HEK293 (cell line): ENCODE data around the gene DLX2.

Source experiments
- CTCF ChIA-PET: fragments of 350-600 bp; formaldehyde crosslinking; extraction: SDS; loops from one replicate; lab custom pipeline; 2021; ENCODE audit warnings: antibody characterized with exemption; lab: Yijun Ruan, JAX
- POLR2A ChIA-PET: fragments of 300-600 bp; formaldehyde crosslinking; extraction: SDS; loops from one replicate; lab custom pipeline; 2020; ENCODE audit warnings: antibody characterized with exemption, inconsistent platforms; lab: Yijun Ruan, JAX
- H3K27ac ChIP-seq: fragments of 200-500 bp; sonication (Bioruptor generic); 2 replicates; pipeline ENCODE4 v1.5.1; 2014; ENCODE audit warnings: low read depth, low read length, control low read depth, inconsistent platforms; ENCODE audit errors: extremely low read depth
- H3K36me3 ChIP-seq, 2 experiments: fragments of 200-500 bp in 1 of 2; sonication (Bioruptor generic) in 1 of 2; 1 replicate in 1 of 2; 2 replicates in 1 of 2; pipeline ENCODE4 v1.5.1; 2014 to 2017; ENCODE audit warnings: inconsistent platforms in 2 of 2, low read length in 2 of 2; ENCODE audit not compliant: control insufficient read depth in 2 of 2, insufficient read depth in 1 of 2
- H3K4me1 ChIP-seq: fragments of 200-500 bp; sonication (Bioruptor generic); 2 replicates; pipeline ENCODE4 v1.5.1; 2014; ENCODE audit warnings: mild to moderate bottlenecking, low read length, inconsistent platforms; ENCODE audit not compliant: control insufficient read depth, insufficient read depth
- H3K4me3 ChIP-seq: 2 replicates; pipeline ENCODE4 v1.5.1; 2011; ENCODE audit warnings: low read depth, mild to moderate bottlenecking, control low read depth, low read length, moderate library complexity
- H3K9me3 ChIP-seq: fragments of 200-500 bp; sonication (Bioruptor generic); 2 replicates; pipeline ENCODE4 v1.5.1; 2014; ENCODE audit warnings: low read depth, low read length, inconsistent platforms; ENCODE audit not compliant: control insufficient read depth, insufficient read depth
- EGR2 ChIP-seq: fragments of 450-650 bp; formaldehyde crosslinking; IDR thresholded peaks from 2 replicates; pipeline ENCODE4 v1.5.1; 2016; ENCODE audit warnings: low read depth, missing biosample characterization, missing genetic modification characterization
- FEZF1 ChIP-seq: fragments of 450-650 bp; formaldehyde crosslinking; IDR thresholded peaks from 2 replicates; pipeline ENCODE4 v1.5.1; 2016; ENCODE audit warnings: missing biosample characterization, missing genetic modification characterization
- MEIS1 ChIP-seq: sonication (generic); formaldehyde crosslinking; IDR thresholded peaks from 2 replicates; pipeline ENCODE4 v1.8.1; 2022; ENCODE audit warnings: missing genetic modification reagents, mild to moderate bottlenecking, borderline replicate concordance
- MYNN ChIP-seq: fragments of 450-650 bp; formaldehyde crosslinking; IDR thresholded peaks from 2 replicates; pipeline ENCODE4 v1.5.1; 2016; ENCODE audit warnings: missing biosample characterization, missing genetic modification characterization, borderline replicate concordance
- ZBTB17 ChIP-seq: fragments of 450-650 bp; formaldehyde crosslinking; IDR thresholded peaks from 2 replicates; pipeline ENCODE4 v1.5.1; 2016; ENCODE audit warnings: missing biosample characterization, missing genetic modification characterization
- ZBTB26 ChIP-seq: fragments of 450-650 bp; formaldehyde crosslinking; optimal IDR thresholded peaks from 2 replicates; pipeline ENCODE3; 2016; ENCODE audit warnings: missing biosample characterization, mild to moderate bottlenecking, missing genetic modification characterization
- ZBTB49 ChIP-seq: fragments of 450-650 bp; formaldehyde crosslinking; IDR thresholded peaks from 2 replicates; pipeline ENCODE4 v1.5.1; 2016; ENCODE audit warnings: missing biosample characterization, missing genetic modification characterization, low read depth
- ZFP41 ChIP-seq: fragments of 450-650 bp; formaldehyde crosslinking; IDR thresholded peaks from 2 replicates; pipeline ENCODE4 v1.5.1; 2016; ENCODE audit warnings: missing biosample characterization, missing genetic modification characterization, borderline replicate concordance
- ZNF138 ChIP-seq: fragments of 450-650 bp; formaldehyde crosslinking; IDR thresholded peaks from 2 replicates; pipeline ENCODE4 v1.5.1; 2016; ENCODE audit warnings: missing biosample characterization, missing genetic modification characterization, borderline replicate concordance
- ZNF140 ChIP-seq: fragments of 450-650 bp; formaldehyde crosslinking; IDR thresholded peaks from 2 replicates; pipeline ENCODE4 v1.5.1; 2016; ENCODE audit warnings: missing biosample characterization, missing genetic modification characterization
- ZNF211 ChIP-seq: fragments of 450-650 bp; formaldehyde crosslinking; IDR thresholded peaks from 2 replicates; pipeline ENCODE4 v1.5.1; 2016; ENCODE audit warnings: low read depth, missing biosample characterization, missing genetic modification characterization
- ZNF221 ChIP-seq: fragments of 450-650 bp; formaldehyde crosslinking; IDR thresholded peaks from 2 replicates; pipeline ENCODE4 v1.5.1; 2017; ENCODE audit warnings: missing biosample characterization, missing genetic modification characterization, borderline replicate concordance
- ZNF544 ChIP-seq: fragments of 450-650 bp; formaldehyde crosslinking; IDR thresholded peaks from 2 replicates; pipeline ENCODE4 v1.5.0; 2017; ENCODE audit warnings: missing biosample characterization, missing genetic modification characterization
- ZNF596 ChIP-seq: fragments of 450-650 bp; IDR thresholded peaks from 2 replicates; pipeline ENCODE4 v1.5.0; 2018; ENCODE audit warnings: missing biosample characterization, mild to moderate bottlenecking, missing genetic modification characterization, moderate library complexity
- ZNF791 ChIP-seq: fragments of 450-650 bp; formaldehyde crosslinking; IDR thresholded peaks from 2 replicates; pipeline ENCODE4 v1.5.1; 2016; ENCODE audit warnings: missing biosample characterization, missing genetic modification characterization
- ZNF843 ChIP-seq: fragments of 450-650 bp; formaldehyde crosslinking; IDR thresholded peaks from 2 replicates; pipeline ENCODE4 v1.5.1; 2016; ENCODE audit warnings: missing biosample characterization, missing genetic modification characterization
- ZSCAN23 ChIP-seq: fragments of 450-650 bp; formaldehyde crosslinking; IDR thresholded peaks from 2 replicates; pipeline ENCODE4 v1.5.1; 2016; ENCODE audit warnings: missing biosample characterization, missing genetic modification characterization
- TF ChIP-seq, protein P1 (sequence below): fragments of 450-650 bp; formaldehyde crosslinking; IDR thresholded peaks from 2 replicates; pipeline ENCODE4 v1.5.1; 2016; ENCODE audit warnings: missing biosample characterization, missing genetic modification characterization, borderline replicate concordance
- TF ChIP-seq, protein P2 (sequence below): fragments of 450-650 bp; formaldehyde crosslinking; IDR thresholded peaks from 2 replicates; pipeline ENCODE4; 2016; ENCODE audit warnings: missing biosample characterization, missing genetic modification characterization
- TF ChIP-seq, protein P3 (sequence below): fragments of 450-650 bp; formaldehyde crosslinking; IDR thresholded peaks from 2 replicates; pipeline ENCODE4 v1.5.1; 2017; ENCODE audit warnings: missing biosample characterization, missing genetic modification characterization

Gene DLX2

GRCh38 chr2:172073518-172073917 is 29.2 kb downstream of the DLX2 start:
- TF ChIP-seq, protein P1, sequence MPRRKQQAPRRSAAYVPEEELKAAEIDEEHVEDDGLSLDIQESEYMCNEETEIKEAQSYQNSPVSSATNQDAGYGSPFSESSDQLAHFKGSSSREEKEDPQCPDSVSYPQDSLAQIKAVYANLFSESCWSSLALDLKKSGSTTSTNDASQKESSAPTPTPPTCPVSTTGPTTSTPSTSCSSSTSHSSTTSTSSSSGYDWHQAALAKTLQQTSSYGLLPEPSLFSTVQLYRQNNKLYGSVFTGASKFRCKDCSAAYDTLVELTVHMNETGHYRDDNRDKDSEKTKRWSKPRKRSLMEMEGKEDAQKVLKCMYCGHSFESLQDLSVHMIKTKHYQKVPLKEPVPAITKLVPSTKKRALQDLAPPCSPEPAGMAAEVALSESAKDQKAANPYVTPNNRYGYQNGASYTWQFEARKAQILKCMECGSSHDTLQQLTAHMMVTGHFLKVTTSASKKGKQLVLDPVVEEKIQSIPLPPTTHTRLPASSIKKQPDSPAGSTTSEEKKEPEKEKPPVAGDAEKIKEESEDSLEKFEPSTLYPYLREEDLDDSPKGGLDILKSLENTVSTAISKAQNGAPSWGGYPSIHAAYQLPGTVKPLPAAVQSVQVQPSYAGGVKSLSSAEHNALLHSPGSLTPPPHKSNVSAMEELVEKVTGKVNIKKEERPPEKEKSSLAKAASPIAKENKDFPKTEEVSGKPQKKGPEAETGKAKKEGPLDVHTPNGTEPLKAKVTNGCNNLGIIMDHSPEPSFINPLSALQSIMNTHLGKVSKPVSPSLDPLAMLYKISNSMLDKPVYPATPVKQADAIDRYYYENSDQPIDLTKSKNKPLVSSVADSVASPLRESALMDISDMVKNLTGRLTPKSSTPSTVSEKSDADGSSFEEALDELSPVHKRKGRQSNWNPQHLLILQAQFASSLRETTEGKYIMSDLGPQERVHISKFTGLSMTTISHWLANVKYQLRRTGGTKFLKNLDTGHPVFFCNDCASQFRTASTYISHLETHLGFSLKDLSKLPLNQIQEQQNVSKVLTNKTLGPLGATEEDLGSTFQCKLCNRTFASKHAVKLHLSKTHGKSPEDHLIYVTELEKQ (tag by site-specific recombination): no peak
- no peak for TF ChIP-seq ZNF596 (tag by site-specific recombination)
- TF ChIP-seq ZNF140: no peak
- no peak for TF ChIP-seq ZSCAN23
- TF ChIP-seq ZFP41 (tag by site-specific recombination): no peak
- no peak for TF ChIP-seq ZNF544
- TF ChIP-seq EGR2 (tag by site-specific recombination): no peak
- no peak for TF ChIP-seq ZNF843 (tag by site-specific recombination)
- no peak for TF ChIP-seq ZNF138 (tag by site-specific recombination)
- no peak for TF ChIP-seq ZBTB49 (tag by site-specific recombination)
- TF ChIP-seq ZNF221 (tag by site-specific recombination): no peak
- TF ChIP-seq ZNF211 (tag by site-specific recombination): no peak
- no peak for TF ChIP-seq ZBTB17 (tag by site-specific recombination)
- no peak for TF ChIP-seq ZNF791 (tag by site-specific recombination)
- TF ChIP-seq MEIS1 (CRISPR knock-in tag): no peak
- TF ChIP-seq ZBTB26 (tag by site-specific recombination): no peak
- TF ChIP-seq, protein P2, sequence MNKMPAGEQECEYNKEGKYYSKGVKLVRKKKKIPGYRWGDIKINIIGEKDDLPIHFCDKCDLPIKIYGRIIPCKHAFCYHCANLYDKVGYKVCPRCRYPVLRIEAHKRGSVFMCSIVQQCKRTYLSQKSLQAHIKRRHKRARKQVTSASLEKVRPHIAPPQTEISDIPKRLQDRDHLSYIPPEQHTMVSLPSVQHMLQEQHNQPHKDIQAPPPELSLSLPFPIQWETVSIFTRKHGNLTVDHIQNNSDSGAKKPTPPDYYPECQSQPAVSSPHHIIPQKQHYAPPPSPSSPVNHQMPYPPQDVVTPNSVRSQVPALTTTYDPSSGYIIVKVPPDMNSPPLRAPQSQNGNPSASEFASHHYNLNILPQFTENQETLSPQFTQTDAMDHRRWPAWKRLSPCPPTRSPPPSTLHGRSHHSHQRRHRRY: no peak
- H3K4me1 ChIP-seq: peaks cover 6% of the 10 kb centered on the region; the same call in 1 of the 2 replicates
- H3K27ac ChIP-seq: no peak overlapping the region
- no peak overlapping the region for H3K4me3 ChIP-seq
- ChIA-PET POLR2A (interaction anchor here (1.3 to 2.6 kb wide), 2 partner anchors 12 to 22 kb away, joined by 3 to 8 read pairs; partner anchors contain the start of gene DLX1), CTCF (no interaction called here)
- no peaks in the 10 kb centered on the region for H3K9me3 ChIP-seq
- no peaks in the 10 kb centered on the region for H3K36me3 ChIP-seq

DNA sequence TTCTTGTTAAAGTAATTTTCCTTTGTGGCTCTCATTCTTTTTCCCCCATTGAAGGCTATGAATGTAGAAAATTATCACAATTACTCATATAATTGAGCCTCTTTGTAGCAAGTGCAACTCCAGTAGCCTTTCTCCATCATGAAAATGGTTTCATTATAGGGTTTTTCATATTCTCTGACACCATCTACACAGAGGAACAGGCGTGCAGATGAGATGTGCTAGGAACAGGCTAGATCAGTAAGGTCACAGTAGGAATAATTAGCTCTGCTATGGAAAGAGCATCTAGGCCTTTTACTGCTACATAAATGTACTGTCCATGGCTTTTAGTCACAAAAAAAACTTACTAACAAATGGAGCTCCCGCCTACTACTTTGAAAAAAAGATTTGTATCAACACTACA is 30.0 kb downstream of the DLX2 start:
- ChIA-PET POLR2A (interaction anchor here (1.0 to 2.6 kb wide), 3 partner anchors 13 to 29 kb away, joined by 3 to 8 read pairs (median 4); partner anchors contain the start of gene DLX1), CTCF (interaction anchor here (0.7 kb wide), 1 partner anchor 45 kb away, joined by 3 read pairs; no protein-coding TSS in a partner anchor)
- Histone ChIP-seq H3K4me1 (peaks cover 6% of the 10 kb centered on the region; the same call in 1 of the 2 replicates), H3K4me3 (no peak overlapping the region), H3K36me3 (no peaks in the 10 kb centered on the region), H3K9me3 (no peaks in the 10 kb centered on the region), H3K27ac (no peak overlapping the region)
- TF ChIP-seq FEZF1 (tag by site-specific recombination): 0 out of 2 replicates have a peak, but pooled peaks have one; percentile 13
- TF ChIP-seq, protein P3, sequence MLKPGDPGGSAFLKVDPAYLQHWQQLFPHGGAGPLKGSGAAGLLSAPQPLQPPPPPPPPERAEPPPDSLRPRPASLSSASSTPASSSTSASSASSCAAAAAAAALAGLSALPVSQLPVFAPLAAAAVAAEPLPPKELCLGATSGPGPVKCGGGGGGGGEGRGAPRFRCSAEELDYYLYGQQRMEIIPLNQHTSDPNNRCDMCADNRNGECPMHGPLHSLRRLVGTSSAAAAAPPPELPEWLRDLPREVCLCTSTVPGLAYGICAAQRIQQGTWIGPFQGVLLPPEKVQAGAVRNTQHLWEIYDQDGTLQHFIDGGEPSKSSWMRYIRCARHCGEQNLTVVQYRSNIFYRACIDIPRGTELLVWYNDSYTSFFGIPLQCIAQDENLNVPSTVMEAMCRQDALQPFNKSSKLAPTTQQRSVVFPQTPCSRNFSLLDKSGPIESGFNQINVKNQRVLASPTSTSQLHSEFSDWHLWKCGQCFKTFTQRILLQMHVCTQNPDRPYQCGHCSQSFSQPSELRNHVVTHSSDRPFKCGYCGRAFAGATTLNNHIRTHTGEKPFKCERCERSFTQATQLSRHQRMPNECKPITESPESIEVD (tag by site-specific recombination): 0 out of 2 replicates have a peak, but pooled peaks have one; percentile 4
- TF ChIP-seq MYNN (tag by site-specific recombination): no peak
